ENCODE results near the gene NRXN3. TPM values are rescaled to one million over a fixed set of nuclear protein-coding genes. Genes with fewer than 3 reads are reported as not detected.

The NRXN3 gene
- total and polyA plus RNA-seq, 2 experiments from 2014 or later = 1.0 to 1.8 TPM

- Histone ChIP-seq H3K4me1 (ENCODE audit: insufficient read depth) (0 out of 2 replicates have a peak, but pooled peaks cover 4% of the 10 kb centered on the region), H3K4me2 (no peak overlapping the region), H3K4me3 (no peak overlapping the region), H2AFZ (no peak overlapping the region), H3K27me3 (ENCODE audit: insufficient read depth) (no peaks in the 10 kb centered on the region), H4K20me1 (replicated peaks; ENCODE audit: insufficient read depth) (no peaks in the 10 kb centered on the region), H3F3A (replicated peaks; ENCODE audit: low read depth) (no peaks in the 10 kb centered on the region), H3K36me3 (ENCODE audit: insufficient read depth) (no peaks in the 10 kb centered on the region), H3K79me2 (replicated peaks; ENCODE audit: insufficient read depth) (no peaks in the 10 kb centered on the region), H3K9me2 (ENCODE audit: insufficient read depth) (no peaks in the 10 kb centered on the region), H3K27ac (ENCODE audit: low read depth) (no peak overlapping the region)
- Mint-ChIP-seq H3K27me3 (ENCODE audit: insufficient read depth, low read depth, poor library complexity) (no peaks in the 10 kb centered on the region), H3K27ac (no peak overlapping the region), H3K4me3 (no peak overlapping the region), H3K9me3 (no peaks in the 10 kb centered on the region), H3K4me1 (peaks cover 28% of the 10 kb centered on the region), H3K36me3 (ENCODE audit: low read depth) (no peaks in the 10 kb centered on the region)
- ATAC-seq (no peak), DNase-seq (ENCODE audit: low spot score) (no peak)
- TF ChIP-seq ZNF331 (CRISPR knock-in tag; IDR thresholded peaks at IDR 0.05; ENCODE audit: low read depth) (no peak), STAT1 (IDR thresholded peaks at IDR 0.05; ENCODE audit: unreplicated experiment) (no peak), NANOG (IDR thresholded peaks at IDR 0.05; ENCODE audit: borderline replicate concordance) (no peak), CTCF (conservative IDR thresholded peaks at IDR 0.05; ENCODE audit: low read depth in 2 of 2) (no peak), EZH2phosphoT487 (IDR thresholded peaks at IDR 0.05; ENCODE audit: unreplicated experiment) (no peak), ZNF114 (CRISPR knock-in tag; IDR thresholded peaks at IDR 0.05) (no peak), JUNB (IDR thresholded peaks at IDR 0.05; ENCODE audit: unreplicated experiment) (no peak), EZH2 (IDR thresholded peaks at IDR 0.05; ENCODE audit: low read depth, unreplicated experiment) (no peak), CREB1 (CRISPR knock-in tag; IDR thresholded peaks at IDR 0.05; ENCODE audit: low read depth) (no peak), POLR2AphosphoS5 (IDR thresholded peaks at IDR 0.05; ENCODE audit: low read depth) (no peak), ZNF462 (CRISPR knock-in tag; IDR thresholded peaks at IDR 0.05) (no peak)
- TF ChIP-seq, protein P1, sequence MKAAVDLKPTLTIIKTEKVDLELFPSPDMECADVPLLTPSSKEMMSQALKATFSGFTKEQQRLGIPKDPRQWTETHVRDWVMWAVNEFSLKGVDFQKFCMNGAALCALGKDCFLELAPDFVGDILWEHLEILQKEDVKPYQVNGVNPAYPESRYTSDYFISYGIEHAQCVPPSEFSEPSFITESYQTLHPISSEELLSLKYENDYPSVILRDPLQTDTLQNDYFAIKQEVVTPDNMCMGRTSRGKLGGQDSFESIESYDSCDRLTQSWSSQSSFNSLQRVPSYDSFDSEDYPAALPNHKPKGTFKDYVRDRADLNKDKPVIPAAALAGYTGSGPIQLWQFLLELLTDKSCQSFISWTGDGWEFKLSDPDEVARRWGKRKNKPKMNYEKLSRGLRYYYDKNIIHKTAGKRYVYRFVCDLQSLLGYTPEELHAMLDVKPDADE (IDR thresholded peaks at IDR 0.05) = no peak
- TF ChIP-seq, protein P2, sequence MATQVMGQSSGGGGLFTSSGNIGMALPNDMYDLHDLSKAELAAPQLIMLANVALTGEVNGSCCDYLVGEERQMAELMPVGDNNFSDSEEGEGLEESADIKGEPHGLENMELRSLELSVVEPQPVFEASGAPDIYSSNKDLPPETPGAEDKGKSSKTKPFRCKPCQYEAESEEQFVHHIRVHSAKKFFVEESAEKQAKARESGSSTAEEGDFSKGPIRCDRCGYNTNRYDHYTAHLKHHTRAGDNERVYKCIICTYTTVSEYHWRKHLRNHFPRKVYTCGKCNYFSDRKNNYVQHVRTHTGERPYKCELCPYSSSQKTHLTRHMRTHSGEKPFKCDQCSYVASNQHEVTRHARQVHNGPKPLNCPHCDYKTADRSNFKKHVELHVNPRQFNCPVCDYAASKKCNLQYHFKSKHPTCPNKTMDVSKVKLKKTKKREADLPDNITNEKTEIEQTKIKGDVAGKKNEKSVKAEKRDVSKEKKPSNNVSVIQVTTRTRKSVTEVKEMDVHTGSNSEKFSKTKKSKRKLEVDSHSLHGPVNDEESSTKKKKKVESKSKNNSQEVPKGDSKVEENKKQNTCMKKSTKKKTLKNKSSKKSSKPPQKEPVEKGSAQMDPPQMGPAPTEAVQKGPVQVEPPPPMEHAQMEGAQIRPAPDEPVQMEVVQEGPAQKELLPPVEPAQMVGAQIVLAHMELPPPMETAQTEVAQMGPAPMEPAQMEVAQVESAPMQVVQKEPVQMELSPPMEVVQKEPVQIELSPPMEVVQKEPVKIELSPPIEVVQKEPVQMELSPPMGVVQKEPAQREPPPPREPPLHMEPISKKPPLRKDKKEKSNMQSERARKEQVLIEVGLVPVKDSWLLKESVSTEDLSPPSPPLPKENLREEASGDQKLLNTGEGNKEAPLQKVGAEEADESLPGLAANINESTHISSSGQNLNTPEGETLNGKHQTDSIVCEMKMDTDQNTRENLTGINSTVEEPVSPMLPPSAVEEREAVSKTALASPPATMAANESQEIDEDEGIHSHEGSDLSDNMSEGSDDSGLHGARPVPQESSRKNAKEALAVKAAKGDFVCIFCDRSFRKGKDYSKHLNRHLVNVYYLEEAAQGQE (IDR thresholded peaks at IDR 0.05; ENCODE audit: unreplicated experiment) = no peak
These were observed 1408.3 kb downstream of the NRXN3 start for GRCh38 chr14:79578470-79578869.

All from GM23338 (cell line).